ENCODE results near the gene MAPK10.
"Not testable (repeated sequence)": the region's sequence is repeated elsewhere in the genome, so short reads cannot be mapped to it uniquely, and the experiment has no call there.

MAPK10 gene

GRCh38 chr4:86184216-86184900 is 175.5 kb downstream of the MAPK10 start:
- no peak for DNase-seq (ENCODE audit: low read depth)

GRCh38 chr4:86181585-86181984 is 178.3 kb downstream of the MAPK10 start:
- no peak for DNase-seq (ENCODE audit: low read depth)

DNA sequence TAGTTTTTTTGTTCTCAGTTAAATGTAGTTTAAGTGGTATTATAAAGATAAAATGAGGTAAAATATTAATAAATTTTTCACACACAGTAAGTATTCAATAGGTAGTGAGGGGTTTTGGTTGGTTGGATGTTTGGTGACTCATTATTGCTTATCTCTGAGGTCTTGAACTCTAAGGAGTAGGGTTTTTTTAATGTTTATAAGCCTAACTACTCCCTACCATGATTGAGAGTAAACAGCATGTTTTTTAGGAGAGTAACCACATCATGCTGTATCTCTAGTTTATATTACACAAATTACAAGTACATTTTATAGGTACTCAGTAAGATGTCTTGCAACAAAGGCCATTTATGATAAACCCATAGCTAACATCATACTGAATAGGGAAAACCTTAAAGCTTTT is 181.6 kb downstream of the MAPK10 start:
- no peak for DNase-seq (ENCODE audit: low read depth)

GRCh38 chr4:86174506-86174905 is 185.3 kb downstream of the MAPK10 start:
- no peak for DNase-seq (ENCODE audit: low read depth)

GRCh38 chr4:86168335-86168734 is 191.5 kb downstream of the MAPK10 start:
- DNase-seq (ENCODE audit: low read depth) = not testable (repeated sequence)

- DNase-seq (ENCODE audit: low read depth) = no peak
These were observed 199.4 kb downstream of the MAPK10 start for GRCh38 chr4:86160426-86160825.

- no peak for DNase-seq (ENCODE audit: low read depth)
These were observed 200.6 kb downstream of the MAPK10 start for GRCh38 chr4:86159216-86159615.

DNA sequence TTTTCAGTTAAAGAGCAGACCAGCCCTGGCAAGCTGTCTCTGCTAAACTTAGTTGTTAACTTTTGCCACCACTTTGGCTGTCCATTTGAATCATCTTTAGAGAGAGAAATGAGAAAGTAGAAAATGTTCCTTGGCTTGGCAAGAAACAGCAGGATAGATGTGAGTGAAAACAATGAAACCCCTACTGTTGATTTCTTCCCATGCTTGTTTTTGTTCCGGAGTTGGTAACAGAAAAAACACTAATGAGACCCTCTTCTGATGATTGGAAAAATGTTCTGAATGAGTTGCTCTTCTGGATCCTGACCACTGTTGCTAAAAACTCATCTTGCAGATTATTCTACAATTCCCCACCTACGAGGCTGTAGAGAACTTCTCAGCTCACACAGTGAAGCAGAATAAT is 203.3 kb downstream of the MAPK10 start:
- no peak for DNase-seq (ENCODE audit: low read depth)

DNA sequence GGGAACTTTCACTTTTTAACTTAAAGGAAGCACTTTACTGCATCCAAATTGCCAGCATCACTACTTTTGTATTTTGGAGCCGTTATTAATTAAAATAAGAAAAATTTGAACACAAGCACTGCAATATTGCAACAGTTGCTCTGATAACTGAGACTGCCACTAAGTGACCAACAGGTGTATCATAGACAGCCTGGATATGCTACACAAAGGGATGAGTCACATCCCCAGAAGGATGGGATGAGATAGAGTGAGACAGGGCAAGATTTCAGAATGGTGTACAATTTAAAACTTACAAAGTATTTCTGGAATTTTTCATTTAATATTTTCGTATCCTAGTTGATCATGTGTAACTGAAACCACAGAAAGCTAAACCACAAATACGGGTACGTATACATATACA is 204.1 kb downstream of the MAPK10 start:
- no peak for DNase-seq (ENCODE audit: low read depth)

- no peak for DNase-seq (ENCODE audit: low read depth)
These were observed 207.4 kb downstream of the MAPK10 start for GRCh38 chr4:86152454-86152853.

- DNase-seq (ENCODE audit: low read depth) = no peak
These were observed 208.7 kb downstream of the MAPK10 start for GRCh38 chr4:86151196-86151595.

DNA sequence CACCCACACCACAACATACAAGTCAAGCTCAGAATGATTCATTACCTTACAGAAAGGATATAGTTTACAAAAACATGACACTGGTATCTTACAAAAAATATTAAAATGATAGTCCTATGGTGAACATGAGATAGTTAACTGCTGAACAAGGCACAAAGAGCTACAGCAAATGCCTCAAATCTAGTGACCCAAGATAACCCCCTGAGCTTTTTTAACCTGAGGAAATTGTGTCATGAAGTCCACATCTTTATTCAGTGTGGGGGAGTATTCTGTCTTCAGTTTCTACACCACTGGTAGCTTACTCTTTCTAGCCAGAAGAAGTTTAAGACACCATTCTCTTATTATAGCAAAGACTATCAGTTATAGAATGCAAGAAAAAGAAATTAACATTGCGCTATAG is 218.7 kb downstream of the MAPK10 start:
- no peak for DNase-seq (ENCODE audit: low read depth)

DNA sequence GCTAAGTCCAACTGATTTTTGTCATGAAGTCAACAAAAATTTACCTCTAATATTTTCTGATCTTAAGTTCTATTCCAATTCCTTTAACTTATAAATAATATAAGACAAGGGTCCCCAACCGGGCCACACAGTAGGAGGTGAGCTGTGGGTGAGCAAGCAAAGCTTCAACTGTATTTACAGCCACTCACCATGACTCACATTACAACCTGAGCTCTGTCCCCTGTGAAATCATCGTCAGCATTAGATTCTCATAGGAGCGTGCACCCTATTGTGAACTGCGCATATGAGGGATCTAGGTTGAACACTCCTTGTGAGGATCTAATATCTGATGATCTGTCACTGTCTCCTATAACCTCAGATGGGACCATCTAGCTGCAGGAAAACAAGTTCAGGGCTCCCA is 227.4 kb downstream of the MAPK10 start:
- DNase-seq (ENCODE audit: low read depth) = no peak

DNA sequence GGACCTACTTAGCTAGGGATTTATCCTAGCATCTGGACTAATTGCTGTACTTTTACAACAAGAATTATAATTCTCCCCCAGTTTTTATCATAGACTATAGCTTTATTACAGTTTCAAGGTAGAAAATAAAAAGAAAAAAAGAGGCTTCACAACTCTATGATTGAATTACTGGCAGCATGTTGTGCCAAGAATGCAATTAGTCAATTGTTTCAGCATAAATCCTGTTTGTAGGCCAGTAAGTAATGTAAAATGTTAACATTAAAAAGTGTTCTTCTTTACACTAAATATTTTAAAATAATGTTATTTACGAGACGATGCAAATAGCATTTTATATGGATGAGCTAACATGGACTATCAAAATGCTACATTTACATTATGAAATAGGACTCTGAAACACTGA is 228.4 kb downstream of the MAPK10 start:
- no peak for DNase-seq (ENCODE audit: low read depth)

- no peak for DNase-seq (ENCODE audit: low read depth)
These were observed 229.5 kb downstream of the MAPK10 start for GRCh38 chr4:86130160-86130933.

- no peak for DNase-seq (ENCODE audit: low read depth)
These were observed 230.3 kb downstream of the MAPK10 start for GRCh38 chr4:86129546-86129945.

DNA sequence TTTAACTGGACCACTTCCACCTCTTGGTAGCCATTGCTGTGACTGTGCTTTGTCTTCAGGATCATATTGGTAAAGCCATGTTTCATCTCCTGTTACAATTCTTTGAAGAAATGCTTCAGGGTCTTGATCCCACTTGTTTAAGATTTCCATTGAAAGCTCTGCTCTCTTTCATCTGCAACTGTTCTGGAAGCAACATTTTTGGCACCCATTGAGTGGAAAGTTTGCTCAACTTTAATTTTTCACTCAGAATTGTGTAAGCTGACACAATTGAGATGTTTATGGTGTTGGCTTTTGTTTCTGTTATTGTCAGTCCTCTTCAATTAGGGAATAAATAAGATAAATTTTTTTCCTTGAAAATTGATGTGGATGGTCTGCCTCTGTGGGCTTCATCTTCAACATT is 237.4 kb downstream of the MAPK10 start:
- DNase-seq (ENCODE audit: low read depth) = no peak

DNA sequence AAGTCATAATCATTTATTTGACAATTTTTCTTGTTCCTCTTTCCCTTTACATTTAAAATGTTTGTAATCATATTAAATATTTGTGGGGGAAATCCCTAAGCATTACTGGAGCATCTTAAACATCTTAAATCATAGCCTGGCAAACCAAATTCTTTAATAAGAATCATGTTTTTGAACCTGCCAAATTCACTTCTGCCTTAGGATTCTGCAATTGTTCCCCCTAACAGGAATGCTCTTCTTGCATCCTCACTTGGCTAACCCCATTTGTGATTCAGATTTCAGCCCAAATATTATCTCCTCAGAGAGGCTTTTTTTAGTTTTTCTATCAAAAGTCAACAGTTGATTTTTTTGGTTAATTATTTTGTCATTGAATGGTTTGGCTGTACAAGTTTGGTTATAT is 241.1 kb downstream of the MAPK10 start:
- no peak for DNase-seq (ENCODE audit: low read depth)

- DNase-seq (ENCODE audit: low read depth) = peak; percentile 91
These were observed 242.0 kb downstream of the MAPK10 start for GRCh38 chr4:86117705-86118302.

DNA sequence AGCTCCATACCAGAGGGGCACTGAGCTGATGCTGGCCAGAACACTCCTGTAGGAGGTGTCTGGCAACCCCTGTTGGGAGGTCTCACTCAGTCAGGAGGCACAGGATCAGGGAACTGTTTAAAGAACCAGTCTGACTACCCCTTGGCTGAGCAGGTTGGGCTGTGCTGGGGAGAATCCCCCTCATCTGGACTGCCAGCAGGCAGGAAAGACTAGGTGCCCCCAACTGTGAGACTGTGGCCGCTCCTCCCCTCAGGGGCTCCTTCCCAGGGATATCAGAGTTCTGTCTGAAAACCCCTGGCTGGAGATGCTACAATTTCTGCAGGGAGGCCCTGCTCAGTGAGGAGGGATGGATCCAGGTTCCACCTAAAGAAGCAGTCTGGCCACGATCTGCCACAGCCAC is 245.3 kb downstream of the MAPK10 start:
- no peak for DNase-seq (ENCODE audit: low read depth)

GRCh38 chr4:86108834-86109233 is 251.0 kb downstream of the MAPK10 start:
- DNase-seq (ENCODE audit: low read depth) = no peak

- no peak for DNase-seq (ENCODE audit: low read depth)
These were observed 251.7 kb downstream of the MAPK10 start for GRCh38 chr4:86108137-86108536.

- no peak for DNase-seq (ENCODE audit: low read depth)
These were observed 252.7 kb downstream of the MAPK10 start for GRCh38 chr4:86107112-86107511.
